Measurements from ENCODE around the gene BSG.
A peak's percentile ranks its signal among the peaks of the same experiment; 100 is the strongest.

Gene BSG

GRCh38 chr19:573519-573825 lies 1.1 kb downstream of the BSG start:
- Histone ChIP-seq H3K27ac (peak overlapping the region; percentile 72), H3K9me3 (ENCODE audit: low read depth, low read length) (no peaks in the 10 kb centered on the region), H3K9ac (ENCODE audit: insufficient read length) (peak overlapping the region; percentile 94), H3K4me3 (peak overlapping the region; percentile 97), H3K36me3 (ENCODE audit: insufficient read depth, low read length) (peaks cover 5% of the 10 kb centered on the region; the same call in 1 of the 2 replicates)
- TF ChIP-seq POLR2AphosphoS5 (IDR thresholded peaks at IDR 0.05; ENCODE audit: borderline replicate concordance, low read depth, low read length) (peak; percentile 20; the same call in 1 of the 2 replicates), FOXP2 (optimal IDR thresholded peaks at IDR 0.05; ENCODE audit: control extremely low read depth, extremely low read length, insufficient read depth) (no peak)
- no peak for DNase-seq (ENCODE audit: low read depth, low spot score)

GRCh38 chr19:574658-575526 lies 2.5 kb downstream of the BSG start:
- DNase-seq (ENCODE audit: low read depth, low spot score), result no peak
- TF ChIP-seq POLR2AphosphoS5 (IDR thresholded peaks at IDR 0.05; ENCODE audit: borderline replicate concordance, low read depth, low read length), result no peak
- TF ChIP-seq EZH2 (IDR thresholded peaks at IDR 0.05), result no peak
- no peaks in the 10 kb centered on the region for H3K9me3 ChIP-seq (ENCODE audit: low read depth, low read length)
- H3K9ac ChIP-seq (ENCODE audit: insufficient read length), result peak overlapping the region; percentile 61
- H3K36me3 ChIP-seq (ENCODE audit: insufficient read depth, low read length), result peaks cover 10% of the 10 kb centered on the region; the same call in 1 of the 2 replicates
- peak overlapping the region; percentile 75 for H3K4me3 ChIP-seq
- H3K27ac ChIP-seq, result peak overlapping the region; percentile 45; the same call in 1 of the 2 replicates

- Histone ChIP-seq H3K36me3 (ENCODE audit: insufficient read depth, low read length) (peaks cover 17% of the 10 kb centered on the region; the same call in 1 of the 2 replicates), H3K9me3 (ENCODE audit: low read depth, low read length) (no peaks in the 10 kb centered on the region), H3K4me3 (peak overlapping the region; percentile 75), H3K9ac (ENCODE audit: insufficient read length) (no peak overlapping the region), H3K27ac (no peak overlapping the region)
- no peak for DNase-seq (ENCODE audit: low read depth, low spot score)
- TF ChIP-seq FOXP2 (optimal IDR thresholded peaks at IDR 0.05; ENCODE audit: control extremely low read depth, extremely low read length, insufficient read depth) (no peak), POLR2AphosphoS5 (IDR thresholded peaks at IDR 0.05; ENCODE audit: borderline replicate concordance, low read depth, low read length) (no peak), EZH2 (IDR thresholded peaks at IDR 0.05) (no peak)
Measured at GRCh38 chr19:575527-576506, 3.4 kb downstream of the BSG start.

- H3K27ac ChIP-seq, result no peak overlapping the region
- no peak overlapping the region for H3K9ac ChIP-seq (ENCODE audit: insufficient read length)
- peaks cover 26% of the 10 kb centered on the region; the same call in 1 of the 2 replicates for H3K36me3 ChIP-seq (ENCODE audit: insufficient read depth, low read length)
- H3K9me3 ChIP-seq (ENCODE audit: low read depth, low read length), result no peaks in the 10 kb centered on the region
- H3K4me3 ChIP-seq, result no peak overlapping the region
- no peak for TF ChIP-seq FOXP2 (optimal IDR thresholded peaks at IDR 0.05; ENCODE audit: control extremely low read depth, extremely low read length, insufficient read depth)
- no peak for TF ChIP-seq EZH2 (IDR thresholded peaks at IDR 0.05)
- no peak for TF ChIP-seq POLR2AphosphoS5 (IDR thresholded peaks at IDR 0.05; ENCODE audit: borderline replicate concordance, low read depth, low read length)
- no peak for DNase-seq (ENCODE audit: low read depth, low spot score)
Measured at GRCh38 chr19:576768-577438, 4.5 kb downstream of the BSG start.

- no peak for DNase-seq (ENCODE audit: low read depth, low spot score)
- TF ChIP-seq POLR2AphosphoS5 (IDR thresholded peaks at IDR 0.05; ENCODE audit: borderline replicate concordance, low read depth, low read length), result no peak; the same call in 1 of the 2 replicates
- TF ChIP-seq FOXP2 (optimal IDR thresholded peaks at IDR 0.05; ENCODE audit: control extremely low read depth, extremely low read length, insufficient read depth), result no peak
- TF ChIP-seq EZH2 (IDR thresholded peaks at IDR 0.05), result no peak
- no peaks in the 10 kb centered on the region for H3K9me3 ChIP-seq (ENCODE audit: low read depth, low read length)
- peaks cover 28% of the 10 kb centered on the region; the same call in 1 of the 2 replicates for H3K36me3 ChIP-seq (ENCODE audit: insufficient read depth, low read length)
- H3K4me3 ChIP-seq, result no peak overlapping the region
- H3K9ac ChIP-seq (ENCODE audit: insufficient read length), result no peak overlapping the region
- H3K27ac ChIP-seq, result no peak overlapping the region
Measured at GRCh38 chr19:577439-578392, 5.3 kb downstream of the BSG start.

- Histone ChIP-seq H3K36me3 (ENCODE audit: insufficient read depth, low read length) (peaks cover 28% of the 10 kb centered on the region; the same call in 1 of the 2 replicates), H3K4me3 (no peak overlapping the region), H3K9me3 (ENCODE audit: low read depth, low read length) (no peaks in the 10 kb centered on the region), H3K27ac (no peak overlapping the region), H3K9ac (ENCODE audit: insufficient read length) (no peak overlapping the region)
- TF ChIP-seq FOXP2 (optimal IDR thresholded peaks at IDR 0.05; ENCODE audit: control extremely low read depth, extremely low read length, insufficient read depth) (no peak), EZH2 (IDR thresholded peaks at IDR 0.05) (no peak), POLR2AphosphoS5 (IDR thresholded peaks at IDR 0.05; ENCODE audit: borderline replicate concordance, low read depth, low read length) (no peak)
- DNase-seq (ENCODE audit: low read depth, low spot score), result no peak
Measured at GRCh38 chr19:579111-579841, 6.9 kb downstream of the BSG start.

GRCh38 chr19:579842-580155 lies 7.4 kb downstream of the BSG start:
- DNase-seq (ENCODE audit: low read depth, low spot score), result no peak
- no peak overlapping the region for H3K9ac ChIP-seq (ENCODE audit: insufficient read length)
- H3K4me3 ChIP-seq, result no peak overlapping the region
- H3K9me3 ChIP-seq (ENCODE audit: low read depth, low read length), result no peaks in the 10 kb centered on the region
- no peak overlapping the region for H3K27ac ChIP-seq
- TF ChIP-seq EZH2 (IDR thresholded peaks at IDR 0.05) (no peak), POLR2AphosphoS5 (IDR thresholded peaks at IDR 0.05; ENCODE audit: borderline replicate concordance, low read depth, low read length) (no peak), FOXP2 (optimal IDR thresholded peaks at IDR 0.05; ENCODE audit: control extremely low read depth, extremely low read length, insufficient read depth) (no peak)
- peaks cover 28% of the 10 kb centered on the region; the same call in 1 of the 2 replicates for H3K36me3 ChIP-seq (ENCODE audit: insufficient read depth, low read length)
